Fibroblast of gingiva (primary cell): ENCODE data around the gene SPATA9.

Experiments
- DNase-seq: peaks from one replicate; pipeline ENCODE4 v3.0.0-alpha.2; 2011; ENCODE audit warnings: low read depth

The SPATA9 gene, protein sequence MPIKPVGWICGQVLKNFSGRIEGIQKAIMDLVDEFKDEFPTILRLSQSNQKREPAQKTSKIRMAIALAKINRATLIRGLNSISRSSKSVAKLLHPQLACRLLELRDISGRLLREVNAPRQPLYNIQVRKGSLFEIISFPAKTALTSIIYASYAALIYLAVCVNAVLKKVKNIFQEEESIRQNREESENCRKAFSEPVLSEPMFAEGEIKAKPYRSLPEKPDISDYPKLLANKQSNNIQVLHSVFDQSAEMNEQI

DNA sequence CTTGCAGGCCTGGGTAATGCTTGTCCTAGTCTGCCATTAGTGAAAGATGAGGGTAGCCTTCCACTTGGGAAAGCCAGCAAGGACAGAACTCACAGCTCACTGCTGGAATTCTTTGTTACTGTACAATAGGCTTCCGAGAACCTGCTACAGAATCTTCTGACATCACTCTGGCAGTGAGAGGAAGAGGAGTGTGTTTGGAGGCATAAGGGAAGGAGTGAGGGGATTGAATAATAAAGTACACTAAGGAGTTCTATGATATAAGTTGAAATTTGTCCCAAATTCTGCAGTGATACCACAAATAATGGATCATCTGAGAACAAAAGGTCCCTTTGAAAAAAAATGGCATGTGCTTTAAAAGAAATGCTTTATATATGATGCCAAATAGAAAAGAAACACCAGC is at the start of gene SPATA9:
Gene SPATA9 (minus strand): TSS at position 101 of the 400 bp plus-strand sequence. CDS start 137 bp downstream, outside the sequence.
- no peak for DNase-seq

DNA sequence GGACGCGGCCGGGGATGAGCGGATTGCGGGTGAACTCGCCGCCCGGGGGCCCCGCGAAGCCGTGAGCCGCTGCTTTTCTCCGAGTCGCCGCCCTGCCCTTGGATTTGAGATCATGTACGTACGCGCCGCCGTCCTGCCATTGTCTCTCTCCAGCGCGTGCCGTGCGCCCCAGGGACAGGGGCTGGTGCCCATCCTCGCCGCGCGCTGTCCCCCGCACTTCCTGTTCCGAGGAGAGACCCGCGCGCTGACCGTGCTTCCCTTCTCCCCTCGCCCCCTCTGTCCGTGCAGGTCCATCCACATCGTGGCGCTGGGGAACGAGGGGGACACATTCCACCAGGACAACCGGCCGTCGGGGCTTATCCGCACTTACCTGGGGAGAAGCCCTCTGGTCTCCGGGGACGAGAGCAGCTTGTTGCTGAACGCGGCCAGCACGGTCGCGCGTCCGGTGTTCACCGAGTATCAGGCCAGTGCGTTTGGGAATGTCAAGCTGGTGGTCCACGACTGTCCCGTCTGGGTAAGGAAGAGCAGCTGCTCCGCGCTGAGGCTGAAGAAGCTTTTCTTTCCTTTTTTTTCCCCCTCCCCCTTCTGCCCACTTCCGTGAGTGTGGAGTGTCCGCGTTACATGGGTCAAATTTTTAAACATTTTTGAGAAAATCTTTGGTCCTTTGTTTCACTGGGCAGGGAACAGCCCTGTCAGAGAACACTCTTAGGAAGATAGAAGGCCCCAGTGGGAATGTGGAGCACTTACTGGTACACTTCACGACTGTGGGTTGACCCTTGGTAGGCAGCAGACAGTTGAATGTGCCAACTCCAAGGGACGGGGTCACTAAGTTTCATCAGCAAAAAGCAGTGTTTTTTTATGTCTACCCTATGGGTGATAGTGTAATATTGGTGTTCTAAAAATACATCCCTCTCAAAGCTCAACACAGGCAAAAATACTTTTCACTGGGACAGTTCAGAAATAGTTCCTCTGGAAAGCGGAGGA is 49.1 kb upstream of the SPATA9 start:
- peak; percentile 31 for DNase-seq

DNA sequence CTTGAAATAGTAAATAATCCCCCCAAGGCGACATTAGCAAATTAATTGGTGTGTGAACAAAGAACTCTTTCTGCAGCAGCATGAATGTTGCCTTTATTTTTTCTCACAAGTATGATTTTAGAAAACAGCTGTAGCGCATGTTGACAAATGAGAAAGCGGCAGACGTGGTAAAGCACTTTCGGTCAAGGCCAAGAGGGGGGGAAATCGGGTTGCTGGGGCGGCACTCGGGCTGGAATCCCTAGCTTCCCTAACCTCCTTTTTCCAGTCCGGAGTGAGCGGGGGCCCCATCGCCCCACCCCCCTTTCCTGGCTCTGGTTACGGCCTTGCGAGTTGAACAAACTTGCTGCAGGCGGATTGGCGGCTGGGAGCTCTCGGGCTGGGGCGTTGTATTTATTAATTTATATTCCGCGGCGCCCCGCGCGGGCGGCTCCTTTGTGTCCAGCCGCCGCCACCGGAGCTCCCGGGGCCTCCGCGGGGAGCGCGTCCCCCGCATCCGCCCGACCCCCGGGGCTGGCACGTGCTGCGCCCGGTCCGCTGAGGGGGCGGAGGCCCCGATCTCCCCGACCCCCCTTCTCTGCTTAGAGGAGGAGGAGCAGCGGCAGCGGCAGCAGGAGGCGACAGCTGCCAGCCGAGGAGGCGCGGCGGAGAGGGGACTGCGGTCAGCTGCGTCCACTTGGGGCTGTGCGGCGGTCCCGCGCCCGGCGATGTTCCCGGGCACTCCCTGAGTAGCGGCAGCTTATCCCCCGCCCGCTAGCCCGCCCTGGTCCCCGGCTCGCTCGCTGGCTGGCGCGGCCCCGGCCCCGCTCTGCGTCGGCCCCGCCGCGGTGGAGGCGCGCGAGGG is 48.2 kb upstream of the SPATA9 start, which contains the start of gene RHOBTB3:
Gene RHOBTB3 (plus strand): TSS at position 607 of the 841 bp plus-strand sequence. CDS start 347 bp downstream, outside the sequence.
- DNase-seq, result peak; percentile 95

DNA sequence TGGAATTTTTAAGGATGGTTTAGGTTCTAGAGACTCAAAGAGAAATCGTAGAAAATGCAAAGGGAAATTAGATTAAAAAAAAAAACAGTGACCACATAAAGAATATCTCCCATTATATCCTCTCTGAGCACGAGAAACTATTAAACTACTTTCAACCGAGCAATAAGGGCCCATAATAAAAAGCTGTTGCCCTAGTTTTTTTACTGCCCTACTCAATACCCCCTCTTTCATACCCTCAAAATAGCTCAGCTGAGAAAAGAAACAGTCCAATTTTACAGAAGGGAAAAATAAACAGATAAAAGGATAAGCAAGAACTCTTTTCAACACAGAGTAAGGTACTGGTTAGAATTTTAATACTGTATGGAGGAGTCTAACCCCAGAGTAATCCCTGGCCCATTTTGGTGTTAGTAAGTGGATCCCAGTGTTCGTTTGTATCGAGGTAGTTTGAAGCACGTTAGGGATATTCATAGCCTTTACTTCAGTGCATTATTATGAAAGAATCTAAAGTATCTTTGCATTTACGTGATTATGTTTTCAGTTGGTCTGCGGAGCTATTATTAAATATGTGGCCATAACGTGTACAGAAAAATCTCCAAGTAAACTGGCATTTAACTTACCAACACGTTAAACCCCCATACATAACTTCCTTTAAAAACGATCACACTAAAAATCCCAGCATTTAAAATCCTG is 47.4 kb upstream of the SPATA9 start:
- DNase-seq, result no peak

DNA sequence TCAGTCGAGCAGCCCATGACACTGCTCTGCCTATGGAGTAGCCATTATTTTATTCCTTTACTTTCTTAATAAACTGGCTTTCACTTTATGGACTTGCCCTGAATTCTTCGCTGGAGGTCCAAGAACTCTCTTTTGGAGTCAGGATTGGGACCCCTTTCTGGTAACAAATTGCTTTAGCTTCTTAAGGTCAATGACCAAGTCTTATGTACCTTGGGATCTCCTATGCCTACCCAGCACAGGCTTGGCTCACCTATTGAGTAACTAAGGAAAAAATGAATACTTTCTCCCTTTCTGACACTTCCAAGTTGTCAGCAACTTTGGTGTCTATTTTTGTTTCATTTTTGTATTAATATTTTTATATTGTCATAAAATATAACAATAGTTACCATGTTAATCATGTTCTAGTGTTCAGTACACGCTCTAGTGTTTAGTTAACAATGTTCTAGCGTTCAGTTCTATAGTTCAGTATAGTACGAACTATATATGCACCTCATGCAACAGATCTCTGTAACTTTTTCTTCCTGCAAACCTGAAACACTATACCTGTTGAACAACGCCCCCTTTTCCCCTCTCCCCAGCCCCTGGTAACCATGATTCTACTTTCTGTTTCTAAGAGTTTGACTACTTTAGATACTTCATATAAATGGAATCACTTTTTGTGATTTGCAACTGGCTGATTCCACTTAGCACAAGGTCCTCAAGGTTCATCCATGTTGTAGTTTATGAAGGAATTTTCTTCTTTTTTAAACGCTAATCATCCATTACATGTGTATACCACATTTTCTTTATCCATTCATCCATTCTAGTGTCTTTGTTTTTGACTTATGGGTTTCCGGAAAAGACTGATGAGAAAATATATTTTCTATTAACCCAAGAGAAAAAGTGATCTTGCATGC is 46.6 kb upstream of the SPATA9 start:
- DNase-seq, result no peak

DNA sequence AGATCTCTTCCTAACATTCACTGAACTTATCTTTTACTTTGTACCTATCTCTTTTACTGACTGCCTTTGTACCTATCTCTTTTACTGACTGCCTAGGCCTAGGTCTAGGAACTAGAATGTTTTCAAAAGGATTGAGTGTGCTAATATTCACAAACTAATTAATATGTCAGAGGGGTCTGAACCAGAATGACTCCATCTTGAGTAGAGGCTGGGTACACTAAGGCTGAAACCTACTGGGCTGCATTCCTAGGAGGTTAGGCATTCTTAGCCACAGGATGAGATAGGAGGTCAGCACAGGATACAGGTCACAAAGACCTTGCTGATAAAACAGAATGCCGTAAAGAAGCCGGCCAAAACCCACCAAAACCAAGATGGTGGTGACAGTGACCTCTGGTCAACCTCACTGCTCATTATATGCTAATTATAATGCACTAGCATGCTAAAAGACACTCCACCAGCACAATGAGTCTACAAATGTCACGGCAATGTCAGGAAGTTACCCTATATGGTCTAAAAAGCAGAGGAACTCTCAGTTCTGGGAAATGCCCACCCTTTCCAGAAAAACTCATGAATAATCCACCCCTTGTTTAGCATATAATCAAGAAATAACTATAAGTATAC is 45.8 kb upstream of the SPATA9 start:
- no peak for DNase-seq

DNA sequence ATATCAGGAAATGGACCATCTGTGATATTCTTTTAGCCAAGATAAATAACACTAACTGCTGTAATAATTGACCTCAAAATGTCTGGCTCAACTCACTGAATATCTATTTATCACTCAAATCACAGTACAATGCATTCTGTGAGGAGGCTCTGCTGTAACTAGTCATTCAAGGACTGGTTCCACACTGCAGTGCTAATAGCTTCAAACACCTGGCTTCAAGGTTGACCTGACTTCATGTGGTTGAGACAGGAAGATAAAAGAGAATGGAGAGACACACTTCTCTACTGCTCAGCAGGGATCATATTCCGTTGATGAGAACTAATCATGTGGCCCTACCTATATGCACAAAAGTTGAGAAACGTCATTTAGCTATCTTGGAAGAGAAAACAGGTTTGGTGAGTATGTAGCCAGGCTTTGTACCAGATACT is 45.0 kb upstream of the SPATA9 start:
- no peak for DNase-seq

DNA sequence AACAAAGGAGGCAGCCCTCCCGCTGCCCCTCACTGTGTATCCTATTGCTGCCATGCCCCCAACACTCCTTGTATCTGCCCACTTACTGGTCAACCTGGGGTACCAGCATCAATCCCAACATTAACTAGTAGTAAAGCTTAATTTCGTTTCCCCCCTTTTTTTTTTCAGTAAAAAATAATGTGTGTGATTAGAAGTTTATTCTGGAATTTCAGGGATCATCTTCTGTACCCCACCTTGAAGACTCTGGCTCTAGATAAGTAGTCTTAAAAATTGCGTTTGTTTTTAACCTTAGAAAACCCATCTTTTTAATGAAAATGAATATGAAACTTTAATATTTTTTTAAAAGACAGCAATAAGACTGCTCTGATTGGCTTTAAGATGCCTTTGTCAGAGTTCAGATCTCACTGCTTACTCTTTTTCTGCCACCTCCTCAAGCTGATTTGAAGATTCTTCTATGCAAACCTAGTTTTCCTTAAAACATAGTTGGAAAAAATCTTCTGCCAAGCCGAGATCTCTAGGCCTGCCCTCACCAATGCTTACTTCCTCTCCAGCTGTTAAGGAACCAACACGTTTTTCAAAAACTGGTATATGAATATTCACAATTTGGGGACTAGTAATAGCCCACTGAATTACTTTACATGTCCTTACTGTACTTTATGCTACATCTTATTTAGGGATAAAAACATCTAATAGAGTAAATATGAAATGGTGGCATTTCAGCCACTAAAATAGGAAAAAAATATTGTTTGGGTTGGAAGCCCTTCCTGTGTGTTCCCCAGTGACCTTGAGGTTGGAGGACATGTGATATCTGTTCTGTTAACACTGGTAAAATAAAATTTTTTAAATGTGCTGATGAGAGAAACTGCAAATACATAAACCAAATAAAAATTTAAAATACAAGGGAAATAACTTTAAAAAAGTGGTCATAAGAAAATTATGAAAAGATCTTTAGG is 44.3 kb upstream of the SPATA9 start:
- DNase-seq, result no peak

DNA sequence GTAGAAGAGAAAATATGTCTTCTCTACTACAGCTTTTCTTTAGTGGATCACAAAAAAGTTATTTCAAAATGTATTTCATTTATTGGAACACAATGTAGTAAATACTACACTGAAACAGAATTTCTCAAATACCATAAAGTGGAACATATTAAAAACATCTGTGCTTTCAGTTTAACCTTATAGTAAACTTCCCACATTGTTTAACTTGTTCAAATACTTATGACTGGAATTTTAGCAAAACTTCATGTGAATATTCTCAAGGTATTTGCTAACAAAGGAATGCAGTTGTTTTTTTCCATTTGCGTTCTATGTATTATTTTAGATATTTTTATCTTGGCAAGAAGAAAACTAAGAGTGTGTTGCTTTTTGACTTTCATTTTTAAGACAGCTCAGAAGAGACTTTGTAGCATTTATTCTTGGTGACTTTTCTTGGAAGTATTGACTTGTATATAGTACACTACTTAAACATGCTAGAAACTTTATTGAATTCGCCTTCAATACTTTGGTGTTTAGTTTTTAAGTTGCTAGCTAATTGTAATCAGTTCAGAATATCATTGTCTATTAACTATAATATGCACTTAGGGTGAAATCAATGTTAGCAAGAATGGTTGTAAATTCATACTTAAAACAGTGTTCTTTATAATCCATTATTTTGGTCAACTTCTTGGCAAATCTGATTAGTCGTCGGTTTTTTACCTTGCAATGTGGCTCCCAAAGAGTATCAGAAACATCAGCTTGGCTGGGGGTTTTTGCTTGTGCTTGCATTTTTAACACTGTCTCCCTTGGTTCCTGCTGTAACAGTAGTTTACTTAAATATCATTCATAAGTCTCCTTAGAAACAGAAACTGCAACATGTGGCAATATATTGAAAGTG is 43.4 kb upstream of the SPATA9 start:
- DNase-seq, result peak; percentile 86

DNA sequence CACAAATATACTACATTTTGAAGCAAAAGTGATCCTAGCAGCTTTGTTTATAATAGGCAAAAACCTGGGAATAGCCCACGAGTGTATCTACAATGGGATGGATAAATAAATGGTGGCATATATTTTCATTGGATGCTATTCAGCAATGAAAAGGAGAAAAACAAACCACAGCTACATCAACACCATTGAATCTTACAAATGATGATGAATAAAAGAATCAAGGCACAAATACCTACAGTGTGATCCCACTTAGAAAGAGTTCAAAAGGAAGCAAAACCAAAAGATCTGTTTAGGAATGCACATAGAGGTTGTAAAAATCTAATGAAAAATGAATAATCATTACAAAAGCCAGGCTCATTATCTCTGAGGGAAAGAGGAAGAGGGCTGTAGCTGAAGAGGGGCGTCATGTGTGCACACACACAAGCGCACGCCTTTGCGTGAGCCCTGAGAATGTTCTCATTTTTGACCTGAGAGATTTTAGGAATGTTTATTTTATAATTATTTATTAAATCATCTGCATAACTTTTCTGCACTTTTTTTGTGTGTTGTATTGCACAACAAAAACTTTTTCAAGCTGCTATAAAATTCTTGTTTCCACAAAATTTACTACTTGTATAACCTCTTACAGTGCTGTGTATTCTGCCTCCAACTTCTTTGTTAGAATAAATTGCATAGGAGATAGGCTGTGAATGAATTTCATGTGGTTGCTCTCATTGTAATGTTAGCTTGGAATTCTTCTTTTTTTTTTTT is 42.5 kb upstream of the SPATA9 start:
- peak; percentile 35 for DNase-seq

DNA sequence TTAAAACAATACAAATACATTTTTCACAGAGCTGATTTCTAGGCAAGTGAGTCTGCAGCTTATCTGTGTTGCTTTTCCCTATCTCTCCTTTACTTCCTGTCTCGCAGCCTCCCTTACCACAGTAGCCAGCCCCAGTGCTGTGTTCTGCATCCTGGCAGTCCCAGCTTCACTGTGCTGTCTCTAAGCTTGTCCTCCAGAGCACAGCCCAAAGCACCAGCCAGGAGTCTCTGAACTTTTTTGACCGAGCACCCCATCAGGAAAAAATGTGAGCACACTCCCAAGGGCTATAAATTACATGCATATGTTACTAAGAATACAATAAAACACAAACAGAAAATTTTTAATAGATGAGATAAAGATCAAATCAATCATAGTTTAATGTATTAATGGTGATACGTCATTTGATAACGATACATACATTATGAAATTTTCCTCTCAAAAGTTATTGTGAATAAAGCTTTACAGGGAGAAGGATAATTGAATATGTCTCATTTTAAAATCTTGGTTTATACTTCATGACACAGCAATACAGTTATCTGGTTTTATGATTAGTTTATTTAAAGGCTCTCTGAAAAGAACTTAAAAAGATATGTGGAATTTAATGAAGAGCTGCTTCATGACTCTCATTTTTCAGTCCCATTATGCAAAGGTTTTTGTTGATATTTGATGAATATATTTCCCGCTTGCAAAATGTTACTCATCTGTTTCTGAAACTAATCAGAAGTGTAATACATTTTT is 41.0 kb upstream of the SPATA9 start:
- no peak for DNase-seq

DNA sequence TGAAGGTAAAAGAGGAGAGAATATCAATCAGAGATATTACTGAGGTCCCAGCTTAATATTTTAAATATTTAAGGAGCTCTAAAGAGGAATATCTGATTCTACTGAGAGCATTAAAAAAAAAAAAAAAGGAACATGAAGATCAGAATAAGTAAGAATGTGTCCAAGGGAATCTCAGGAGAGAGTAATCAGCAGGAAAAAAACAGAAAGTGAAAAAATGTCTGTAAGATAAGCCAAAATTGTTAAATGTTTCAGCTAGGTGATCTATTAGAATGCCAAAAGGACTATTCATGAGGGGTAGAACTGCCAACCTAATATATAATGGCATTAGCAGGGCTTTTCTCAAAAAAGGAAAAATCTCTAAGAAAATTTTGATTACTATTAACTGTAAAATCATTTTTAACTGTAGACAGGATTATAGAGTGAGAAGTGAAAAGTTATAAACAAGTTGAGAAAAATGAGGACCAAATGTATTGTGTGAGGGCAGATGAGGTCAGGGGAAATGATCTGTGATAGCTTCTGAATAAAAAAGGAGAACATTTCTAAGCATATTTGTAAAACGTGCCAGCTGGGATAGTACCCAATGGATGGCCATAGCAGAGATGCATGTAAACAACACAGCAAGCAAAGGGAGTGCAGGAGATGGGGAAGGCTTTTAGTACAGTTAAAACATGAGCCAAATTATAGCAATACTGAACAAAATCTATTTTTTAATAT is 38.9 kb upstream of the SPATA9 start:
- DNase-seq, result no peak

DNA sequence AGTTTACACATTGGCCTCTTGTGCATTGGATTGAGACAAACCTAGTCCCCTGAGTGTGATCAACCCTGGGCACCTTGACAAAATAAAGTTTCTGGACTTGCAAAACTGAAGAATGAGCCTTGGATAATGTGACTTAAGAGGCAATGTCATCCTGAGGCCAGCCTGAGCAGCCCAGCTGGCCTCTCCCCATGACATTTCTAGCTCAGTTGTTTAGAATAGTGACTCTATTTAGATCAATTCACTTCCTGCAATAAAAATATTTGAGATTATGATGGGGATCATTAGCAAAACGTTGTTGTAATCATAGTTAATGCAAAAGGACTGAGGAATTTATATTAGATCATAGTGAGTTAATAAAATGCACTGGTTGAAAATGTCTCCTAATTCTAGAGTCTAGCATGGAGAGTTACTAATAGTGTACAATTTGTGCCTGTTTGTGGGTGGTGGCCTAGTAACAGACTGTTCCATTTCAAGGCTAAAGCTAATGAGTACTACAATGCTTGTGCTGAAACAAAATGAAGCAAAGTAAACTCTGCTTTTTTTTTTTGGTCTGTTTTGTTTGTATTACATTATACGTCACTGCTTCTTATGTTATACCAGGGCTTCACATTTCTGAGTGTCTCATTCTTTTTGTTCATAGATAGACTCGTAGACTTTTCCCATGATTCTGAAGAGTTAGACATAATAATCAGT is 37.4 kb upstream of the SPATA9 start:
- peak; percentile 87 for DNase-seq

DNA sequence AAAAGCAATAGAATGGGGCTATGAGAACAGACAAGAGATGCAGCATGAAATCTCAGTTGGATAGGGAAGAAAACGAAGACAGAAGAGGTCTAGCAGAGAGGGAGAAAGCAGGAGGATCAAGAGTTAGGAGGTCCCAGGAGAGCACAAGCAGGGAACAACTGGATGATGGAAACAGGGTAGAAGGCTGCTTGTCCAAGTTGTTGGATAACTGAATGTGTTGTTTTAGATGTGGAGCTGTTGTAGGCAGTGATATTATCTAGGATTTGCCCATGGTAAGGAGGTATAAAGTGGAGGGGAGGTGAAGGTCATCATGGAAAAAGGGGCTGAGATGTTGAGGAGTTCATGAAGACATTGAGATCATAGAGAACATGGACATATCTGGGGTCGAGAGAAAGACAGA is 35.9 kb upstream of the SPATA9 start:
- DNase-seq, result no peak

DNA sequence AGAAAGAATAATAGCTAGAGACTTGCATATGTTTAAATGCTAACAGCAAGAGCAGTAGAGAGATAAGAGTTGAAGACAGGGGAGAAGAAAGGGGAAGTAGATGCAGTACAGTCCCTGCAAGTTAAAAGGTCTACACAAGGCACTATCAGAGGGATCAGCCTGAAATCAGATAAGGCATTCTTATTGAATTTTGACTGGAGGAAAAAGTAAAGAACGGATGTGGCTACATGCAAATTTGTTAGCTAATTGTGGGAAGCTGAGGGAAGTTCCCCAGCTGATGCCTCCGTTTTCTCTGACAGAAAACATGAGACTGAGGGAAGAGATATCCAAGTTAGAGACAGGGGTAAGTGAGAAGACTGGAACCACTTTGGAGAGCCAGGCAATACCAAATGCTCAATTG is 35.4 kb upstream of the SPATA9 start:
- no peak for DNase-seq
